Kidney tubule cell (primary cell): ENCODE measurements around the gene RAB33B.
"Not testable (repeated sequence)": the region's sequence is repeated elsewhere in the genome, so short reads cannot be mapped to it uniquely, and the experiment has no call there.

Experiments
- DNase-seq: peaks from one replicate; pipeline ENCODE4 v3.0.0-alpha.2; 2018; ENCODE audit warnings: low spot score

RAB33B gene

GRCh38 chr4:139464512-139464911 lies 10.6 kb downstream of the RAB33B start:
- DNase-seq, result not testable (repeated sequence)

- no peak for DNase-seq
Measured at GRCh38 chr4:139465922-139466321, 12.0 kb downstream of the RAB33B start.

- not testable (repeated sequence) for DNase-seq
Measured at GRCh38 chr4:139468756-139469155, 14.8 kb downstream of the RAB33B start.

- DNase-seq, result no peak
Measured at GRCh38 chr4:139469216-139469615, 15.3 kb downstream of the RAB33B start.

GRCh38 chr4:139469869-139470268 lies 15.9 kb downstream of the RAB33B start:
- DNase-seq, result no peak

GRCh38 chr4:139470295-139470694 lies 16.4 kb downstream of the RAB33B start:
- DNase-seq, result no peak

GRCh38 chr4:139470997-139471665 lies 17.2 kb downstream of the RAB33B start:
- DNase-seq, result no peak

GRCh38 chr4:139472852-139473251 lies 18.9 kb downstream of the RAB33B start:
- no peak for DNase-seq

- no peak for DNase-seq
Measured at GRCh38 chr4:139476363-139476762, 22.4 kb downstream of the RAB33B start.

GRCh38 chr4:139481465-139481864 lies 27.5 kb downstream of the RAB33B start:
- no peak for DNase-seq

GRCh38 chr4:139483000-139483399 lies 29.1 kb downstream of the RAB33B start:
- no peak for DNase-seq

- DNase-seq, result no peak
Measured at GRCh38 chr4:139484783-139485311, 30.9 kb downstream of the RAB33B start.

- no peak for DNase-seq
Measured at GRCh38 chr4:139488442-139488841, 34.5 kb downstream of the RAB33B start.

- DNase-seq, result no peak
Measured at GRCh38 chr4:139489638-139490037, 35.7 kb downstream of the RAB33B start.

- DNase-seq, result no peak
Measured at GRCh38 chr4:139492429-139492828, 38.5 kb downstream of the RAB33B start.

GRCh38 chr4:139493176-139493575 lies 39.3 kb downstream of the RAB33B start:
- DNase-seq, result no peak

GRCh38 chr4:139499186-139499585 lies 45.3 kb downstream of the RAB33B start:
- no peak for DNase-seq

- DNase-seq, result no peak
Measured at GRCh38 chr4:139501117-139501516, 47.2 kb downstream of the RAB33B start.

GRCh38 chr4:139501527-139501926 lies 47.6 kb downstream of the RAB33B start:
- DNase-seq, result no peak

GRCh38 chr4:139501927-139502899 lies 48.3 kb downstream of the RAB33B start:
- no peak for DNase-seq

- no peak for DNase-seq
Measured at GRCh38 chr4:139503622-139504166, 49.8 kb downstream of the RAB33B start.

GRCh38 chr4:139506774-139507173 lies 52.9 kb downstream of the RAB33B start:
- DNase-seq, result no peak
